Measurements from ENCODE around the gene SPARCL1.
"Not testable (repeated sequence)": the region's sequence is repeated elsewhere in the genome, so short reads cannot be mapped to it uniquely, and the experiment has no call there.

SPARCL1 gene

DNA sequence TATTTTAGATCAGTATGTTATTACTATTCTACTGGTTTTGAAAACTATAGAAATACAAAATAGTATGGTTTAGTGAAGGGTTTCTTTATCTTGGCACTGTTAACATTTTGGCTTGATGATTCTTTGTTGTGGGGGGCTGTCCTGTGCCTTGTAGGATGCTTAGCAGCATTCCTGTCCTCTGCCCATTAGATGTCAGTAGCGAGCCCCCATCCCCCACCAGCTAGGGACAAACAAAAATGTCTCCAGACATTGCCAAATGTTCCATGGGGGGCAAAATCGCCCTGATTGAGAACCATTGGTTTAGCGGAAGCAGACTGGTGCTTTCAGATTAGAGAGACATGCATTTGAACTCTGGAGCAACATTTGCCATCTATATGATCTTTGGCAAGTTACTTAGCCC is 23.3 kb downstream of the SPARCL1 start:
- no peak for DNase-seq (ENCODE audit: low read depth in 2 of 2, low spot score in 1 of 2)

DNA sequence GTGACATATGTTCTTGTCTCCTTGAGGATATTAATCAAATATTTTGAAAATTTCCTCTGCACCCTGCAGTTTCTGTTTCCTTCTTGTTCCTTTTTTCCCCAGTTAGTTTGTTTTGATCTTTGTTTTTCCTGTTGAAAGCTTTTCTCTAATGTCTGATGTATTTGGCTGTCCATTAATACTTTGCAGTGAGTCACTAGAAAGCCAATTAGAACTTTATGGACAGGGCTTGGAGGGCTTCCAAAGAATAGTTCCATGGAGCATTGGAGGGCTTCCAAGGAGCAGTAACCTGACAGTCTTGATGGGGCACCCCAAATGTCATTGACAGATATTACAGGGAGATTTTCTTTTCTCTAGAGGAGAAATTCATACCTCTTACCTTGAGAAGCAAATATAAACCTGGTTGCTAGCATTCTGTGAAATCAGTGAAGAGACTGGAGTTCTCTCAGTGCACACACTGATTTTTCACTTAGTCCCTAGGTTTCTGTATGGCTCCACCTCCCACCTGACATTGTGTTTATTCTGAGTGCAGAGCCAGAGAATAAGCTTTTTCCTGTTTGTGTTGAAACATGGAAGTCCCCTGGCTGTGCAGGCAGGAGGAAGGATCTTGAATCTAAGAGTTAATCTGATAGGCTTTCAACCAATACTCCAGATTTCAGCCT is 26.5 kb downstream of the SPARCL1 start:
- no peak for DNase-seq (ENCODE audit: low read depth in 2 of 2, low spot score in 1 of 2)

DNA sequence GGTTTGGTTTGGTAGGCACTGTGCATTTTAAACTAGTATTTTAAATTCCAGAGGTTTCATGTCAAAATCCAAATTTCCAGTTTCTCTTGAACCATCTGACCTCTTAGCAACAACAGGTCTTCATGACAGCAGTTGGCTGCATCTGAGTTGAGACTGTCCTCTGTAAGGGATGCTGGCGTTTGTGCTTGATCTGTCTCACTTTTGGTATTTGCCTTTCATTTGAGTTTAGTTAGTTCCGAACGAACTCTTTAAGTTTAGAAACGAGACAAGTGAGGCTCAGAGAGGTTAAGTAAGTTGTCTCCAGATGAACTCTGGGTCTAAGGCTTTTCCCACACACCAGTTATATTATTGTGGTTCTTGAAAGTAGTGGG is 29.1 kb downstream of the SPARCL1 start:
- no peak for DNase-seq (ENCODE audit: low read depth in 2 of 2, low spot score in 1 of 2)

DNA sequence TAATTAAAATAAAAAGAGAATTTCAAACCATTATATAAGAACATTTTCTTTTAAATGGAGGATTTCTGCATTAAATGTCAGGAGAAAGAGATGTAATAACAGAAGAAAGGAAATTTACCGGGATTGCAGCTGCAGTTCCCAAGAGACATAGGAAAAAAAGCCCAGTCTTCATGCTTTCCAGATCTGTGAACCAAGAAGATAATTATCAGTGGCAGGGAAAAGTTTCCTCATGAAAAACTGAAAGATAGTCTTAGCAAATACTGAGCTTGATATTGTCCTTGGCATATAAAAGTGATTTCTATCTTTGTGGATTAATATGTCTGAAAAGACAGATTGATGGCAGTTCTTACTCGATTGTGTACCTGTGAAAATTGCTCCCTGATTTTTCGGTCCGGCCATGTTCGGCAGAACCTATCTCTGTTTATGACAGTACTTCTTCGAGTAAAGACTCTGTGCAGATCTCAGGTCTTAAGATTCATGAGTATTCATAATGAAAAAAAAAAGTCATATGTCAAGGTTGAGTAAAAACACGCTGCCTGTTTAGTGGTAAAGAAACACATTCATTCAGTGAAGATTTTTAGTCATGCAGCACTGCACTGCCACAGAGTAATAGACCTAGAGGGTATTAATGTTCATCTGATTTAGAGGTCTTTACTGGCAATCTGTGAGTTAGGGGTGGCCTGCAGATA is 29.6 kb downstream of the SPARCL1 start:
- DNase-seq (ENCODE audit: low read depth in 2 of 2, low spot score in 1 of 2) = no peak

DNA sequence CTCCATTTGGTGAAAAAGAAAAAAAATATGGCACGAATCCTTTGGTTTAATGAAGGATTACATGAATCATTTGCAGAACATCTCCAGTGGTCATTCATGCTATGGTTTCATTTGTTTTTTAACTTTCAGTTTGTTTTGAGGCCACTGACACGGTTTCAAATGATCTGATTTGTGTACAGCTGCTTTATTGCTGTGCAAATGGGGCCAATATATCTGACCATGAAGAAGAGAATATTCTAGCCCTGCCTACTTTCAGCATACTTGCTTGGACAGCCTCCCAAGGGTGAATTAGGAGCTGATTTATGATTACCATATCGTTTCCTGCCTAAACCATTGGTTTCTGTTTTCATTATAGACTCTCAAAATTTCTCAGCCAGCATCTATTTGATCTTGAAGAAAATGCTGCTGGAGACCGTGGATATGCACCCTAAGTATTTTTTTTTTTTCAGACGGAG is 30.7 kb downstream of the SPARCL1 start:
- no peak for DNase-seq (ENCODE audit: low read depth in 2 of 2, low spot score in 1 of 2)

DNA sequence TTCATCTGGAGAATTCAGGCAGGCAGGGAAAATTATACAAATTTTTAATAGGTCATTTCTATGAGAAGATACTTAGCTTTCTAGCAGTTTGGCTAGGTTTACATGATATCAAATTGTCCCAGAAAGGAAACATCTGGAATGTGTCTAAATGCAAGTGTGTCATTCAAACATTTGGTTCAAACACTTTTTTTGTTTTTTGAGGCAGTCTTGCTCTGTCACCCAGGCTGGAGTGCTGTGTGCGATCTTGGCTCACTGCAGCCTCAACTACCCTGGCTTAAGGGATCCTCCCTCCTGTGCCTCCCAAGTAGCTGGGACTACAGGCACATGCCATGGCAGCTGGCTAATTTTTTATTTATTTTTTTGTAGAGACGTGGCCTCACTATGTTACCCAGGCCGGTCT is 31.6 kb downstream of the SPARCL1 start:
- no peak for DNase-seq (ENCODE audit: low read depth in 2 of 2, low spot score in 1 of 2)

DNA sequence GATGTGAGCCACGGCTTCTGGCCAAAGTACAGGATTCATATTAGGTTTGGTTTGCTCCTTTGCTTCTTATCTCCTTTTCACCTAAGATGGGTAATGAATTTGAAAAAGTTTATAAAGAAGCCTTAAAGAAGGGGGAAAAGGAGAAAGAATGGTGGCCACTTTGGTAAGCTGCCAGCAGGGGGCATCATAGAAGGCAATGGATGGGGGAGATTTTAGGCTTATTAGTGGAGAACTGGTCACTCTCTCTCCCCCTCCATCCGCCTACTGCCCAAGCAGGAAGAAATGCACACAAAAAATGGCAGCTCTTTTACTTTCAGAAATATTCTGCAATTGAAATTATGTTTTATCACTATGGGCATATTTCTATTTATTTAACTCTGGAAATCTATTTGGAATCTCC is 32.0 kb downstream of the SPARCL1 start:
- DNase-seq (ENCODE audit: low read depth in 2 of 2, low spot score in 1 of 2) = no peak

DNA sequence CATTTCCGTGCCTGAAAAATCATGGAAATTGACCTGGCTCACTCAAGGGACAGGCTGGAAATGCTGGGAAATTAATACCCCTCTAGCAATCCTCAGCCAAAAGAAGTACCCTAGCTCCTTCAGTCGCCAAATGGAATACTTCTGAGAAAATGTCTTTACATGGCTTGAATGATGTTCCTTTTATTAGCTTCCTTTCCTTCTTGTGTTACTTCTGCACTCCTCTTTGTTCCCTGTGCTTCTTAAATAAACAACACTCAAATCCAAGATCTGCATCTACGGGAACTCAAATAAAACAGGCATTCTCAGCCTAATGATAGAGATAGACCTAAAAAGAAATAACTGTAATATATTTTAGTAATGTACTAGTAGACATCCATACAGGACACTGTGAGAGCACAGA is 36.1 kb downstream of the SPARCL1 start:
- DNase-seq (ENCODE audit: low read depth in 2 of 2, low spot score in 1 of 2) = no peak

DNA sequence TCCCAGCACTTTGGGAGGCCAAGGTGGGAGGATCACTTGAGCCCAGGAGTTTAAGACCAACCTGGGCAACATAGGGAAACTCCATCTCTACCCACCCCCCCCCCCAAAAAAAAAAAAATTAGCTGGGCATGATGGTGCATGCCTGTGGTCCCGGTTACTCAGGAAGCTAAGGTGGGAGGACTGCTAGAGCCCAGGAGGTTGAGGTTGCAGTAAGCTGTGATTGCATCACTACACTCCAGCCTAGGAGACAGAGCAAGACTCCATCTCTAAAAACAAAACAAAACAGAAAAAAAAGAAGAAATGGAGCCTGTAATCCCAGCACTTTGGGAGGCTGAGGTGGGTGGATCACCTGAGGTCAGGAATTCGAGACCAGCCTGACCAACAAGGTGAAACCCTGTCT is 37.3 kb downstream of the SPARCL1 start:
- not testable (repeated sequence) for DNase-seq (ENCODE audit: low read depth in 2 of 2, low spot score in 1 of 2)

DNA sequence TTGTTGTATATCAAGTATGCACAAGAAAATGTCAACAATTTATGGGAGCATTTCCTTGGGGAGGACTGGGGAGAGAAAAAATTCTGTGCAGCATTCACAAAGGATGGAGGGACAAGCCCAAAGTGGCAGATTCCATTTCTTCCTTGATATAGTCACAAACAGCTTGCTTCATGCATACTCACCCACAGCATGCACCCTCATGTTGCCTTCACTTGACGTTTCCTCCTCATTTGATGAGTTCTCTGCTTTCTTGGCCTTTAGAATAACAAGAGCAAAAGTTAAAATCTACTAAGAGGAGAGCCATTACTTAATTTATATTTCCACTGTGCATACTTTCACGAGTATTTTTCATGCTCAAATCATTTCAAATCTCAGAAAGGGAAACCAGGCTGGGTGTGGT is 37.7 kb downstream of the SPARCL1 start:
- DNase-seq (ENCODE audit: low read depth in 2 of 2, low spot score in 1 of 2) = no peak

DNA sequence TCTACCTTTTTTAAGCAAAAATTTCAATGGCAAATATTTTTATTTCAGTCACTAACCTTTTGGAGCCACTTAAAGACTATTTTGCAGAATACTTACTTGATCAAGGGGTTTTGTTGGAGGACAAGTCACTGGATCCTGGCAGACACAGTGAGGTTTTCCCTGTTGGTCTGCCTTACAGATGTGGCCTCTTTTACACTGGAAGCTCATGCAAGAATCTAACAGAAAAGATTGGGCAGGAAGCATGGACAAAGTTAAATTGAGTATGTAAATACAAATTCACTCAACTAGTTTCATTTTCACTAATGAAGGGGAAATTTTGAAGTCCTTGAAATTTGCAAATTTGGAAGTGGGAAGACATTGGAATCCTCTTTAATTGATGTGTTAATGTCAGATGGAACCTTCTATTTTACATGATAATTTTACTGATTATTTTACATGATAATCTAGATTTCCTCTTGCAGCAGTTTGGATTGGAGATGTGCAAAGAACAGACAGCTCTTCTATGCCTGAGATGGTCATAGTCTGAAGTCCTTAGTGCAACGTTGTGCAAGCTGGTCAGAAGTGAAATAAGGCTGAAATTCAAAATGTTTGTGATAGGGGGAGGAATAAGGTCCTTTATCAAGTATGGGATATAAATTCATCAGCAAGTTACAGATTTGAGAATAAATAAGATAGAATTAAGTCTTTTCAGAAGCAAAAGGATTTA is 38.4 kb downstream of the SPARCL1 start:
- DNase-seq (ENCODE audit: low read depth in 2 of 2, low spot score in 1 of 2) = no peak

DNA sequence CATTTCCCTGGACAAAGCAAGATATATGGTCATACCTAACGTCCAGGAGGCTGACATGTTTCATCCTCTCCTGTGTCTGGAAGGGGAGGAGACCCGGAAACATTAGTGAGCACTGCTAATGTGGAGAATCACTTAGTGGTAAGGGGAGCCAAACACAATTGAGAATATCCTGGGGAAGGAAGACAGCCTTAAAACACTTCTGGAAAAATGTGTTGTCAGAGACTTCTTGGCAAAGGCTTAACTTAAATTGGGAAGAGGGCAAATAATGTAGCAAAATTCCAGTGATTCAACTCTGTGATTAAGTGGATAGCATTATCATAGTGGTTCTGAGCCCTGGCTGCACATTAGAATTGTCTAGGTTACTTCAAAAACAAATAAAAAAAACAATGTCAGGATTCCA is 39.5 kb downstream of the SPARCL1 start:
- no peak for DNase-seq (ENCODE audit: low read depth in 2 of 2, low spot score in 1 of 2)

DNA sequence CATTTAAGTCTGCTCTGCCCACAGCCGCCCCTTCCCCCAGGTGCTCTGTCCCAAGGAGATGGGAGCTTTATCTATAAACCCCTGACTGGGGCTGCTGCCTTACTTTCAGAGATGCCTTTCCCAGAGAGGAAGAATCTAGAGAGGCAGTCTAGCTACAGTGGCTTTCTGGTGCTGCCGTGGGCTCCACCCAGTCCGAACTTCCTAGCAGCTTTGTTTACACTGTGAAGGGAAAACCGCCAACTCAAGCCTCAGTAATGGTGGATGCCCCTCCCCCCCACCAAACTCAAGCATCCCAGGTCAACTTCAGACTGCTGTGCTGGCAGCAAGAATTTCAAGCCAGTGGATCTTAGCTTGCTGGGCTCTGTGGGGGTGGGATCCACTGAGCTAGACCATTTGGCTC is 40.5 kb downstream of the SPARCL1 start:
- not testable (repeated sequence) for DNase-seq (ENCODE audit: low read depth in 2 of 2, low spot score in 1 of 2)

DNA sequence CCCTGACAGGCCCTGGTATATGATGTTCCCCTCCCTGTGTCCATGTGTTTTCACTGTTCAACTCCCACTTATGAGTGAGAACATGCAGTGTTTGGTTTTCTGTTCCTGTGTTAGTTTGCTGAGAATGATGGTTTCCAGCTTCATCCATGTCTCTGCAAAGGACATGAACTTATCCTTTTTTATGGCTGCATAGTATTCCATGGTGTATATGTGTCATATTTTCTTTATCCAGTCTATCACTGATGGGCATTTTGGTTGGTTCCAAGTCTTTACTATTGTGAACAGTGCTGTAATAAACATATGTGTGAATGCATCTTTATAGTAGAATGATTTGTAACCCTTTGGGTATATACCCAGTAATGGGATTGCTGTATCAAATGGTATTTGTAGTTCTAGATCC is 45.9 kb downstream of the SPARCL1 start:
- DNase-seq (ENCODE audit: low read depth in 2 of 2, low spot score in 1 of 2) = not testable (repeated sequence)

DNA sequence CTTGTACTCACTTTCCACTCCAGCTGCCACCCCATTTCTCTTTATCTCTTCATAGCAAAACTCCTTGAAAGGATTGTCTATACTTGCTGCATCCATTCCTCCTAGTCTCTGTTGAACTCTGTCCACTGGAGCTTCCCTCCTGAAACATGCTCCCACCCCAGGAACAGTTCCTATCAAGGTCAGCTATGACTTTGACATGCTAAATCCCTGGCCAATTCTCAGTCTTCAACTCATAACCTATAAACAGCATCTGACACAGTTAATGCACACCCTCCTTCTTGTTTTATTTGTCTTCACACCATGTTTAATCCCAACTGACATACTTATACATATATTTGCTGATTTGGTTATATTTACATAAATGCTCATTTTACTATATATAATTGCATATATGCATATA is 47.8 kb downstream of the SPARCL1 start:
- DNase-seq (ENCODE audit: low read depth in 2 of 2, low spot score in 1 of 2) = no peak

DNA sequence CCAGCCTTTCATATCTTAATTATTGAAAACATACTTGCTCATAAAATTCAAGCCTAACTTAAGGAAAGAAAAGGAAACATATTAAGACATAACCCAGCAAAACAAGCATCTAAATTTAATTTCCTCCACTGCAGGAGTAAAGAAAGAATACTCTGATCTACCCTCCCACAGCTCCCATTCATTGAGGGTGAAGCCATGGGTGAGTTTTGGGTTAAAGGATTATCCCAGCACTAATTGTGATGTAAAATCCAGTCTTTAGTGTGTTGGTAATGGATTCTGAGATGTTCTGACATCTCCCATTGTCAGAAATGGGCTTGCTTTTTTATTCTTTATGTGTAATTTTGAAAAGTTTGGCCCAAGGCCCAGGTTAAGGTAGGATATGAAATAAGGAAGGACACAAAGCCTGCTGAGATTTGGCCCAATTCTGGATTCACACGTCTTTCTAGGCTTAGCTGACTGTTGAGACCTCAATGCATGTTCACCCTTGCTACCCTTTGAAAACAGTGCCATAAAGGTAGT is 50.4 kb downstream of the SPARCL1 start:
- no peak for DNase-seq (ENCODE audit: low read depth in 2 of 2, low spot score in 1 of 2)

DNA sequence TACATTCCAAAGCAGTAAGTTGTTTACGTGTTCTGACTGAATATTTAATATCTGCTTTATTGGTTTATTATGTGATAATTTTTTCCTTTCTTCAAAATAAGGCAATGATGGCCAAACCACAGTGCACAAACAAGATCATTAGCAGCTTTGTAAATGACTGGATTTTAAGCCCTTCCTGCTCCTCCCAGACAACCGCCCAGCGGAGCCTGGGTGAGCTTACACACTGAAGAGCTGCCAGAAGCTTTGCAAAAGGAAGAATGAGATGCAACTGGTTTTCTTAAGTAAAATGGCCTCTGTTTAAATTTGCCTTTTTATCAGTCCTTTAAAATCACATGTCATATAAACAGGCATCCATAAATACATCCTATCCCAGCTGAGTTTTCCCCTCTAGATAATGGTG is 52.2 kb downstream of the SPARCL1 start:
- no peak for DNase-seq (ENCODE audit: low read depth in 2 of 2, low spot score in 1 of 2)

DNA sequence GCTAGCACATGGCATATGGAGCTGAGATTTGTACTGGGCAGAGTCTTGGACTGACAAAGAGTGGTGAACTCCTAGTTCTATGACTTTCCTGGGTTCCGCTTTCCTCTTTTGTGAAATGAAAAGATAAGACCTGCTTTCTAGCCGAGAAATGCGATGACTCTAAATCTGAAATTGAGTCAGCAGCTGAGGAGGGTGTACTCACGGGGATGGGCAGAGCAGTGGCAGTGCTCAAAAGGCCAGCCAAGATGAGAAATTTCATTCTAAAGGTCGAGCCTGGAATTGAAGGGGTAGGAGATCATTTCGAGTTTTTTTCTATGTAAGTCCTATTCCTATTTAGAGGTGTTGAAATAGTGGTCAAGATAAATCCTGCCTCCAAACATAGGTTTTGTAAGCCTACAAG is 59.8 kb downstream of the SPARCL1 start:
- DNase-seq (ENCODE audit: low read depth in 2 of 2, low spot score in 1 of 2) = no peak

DNA sequence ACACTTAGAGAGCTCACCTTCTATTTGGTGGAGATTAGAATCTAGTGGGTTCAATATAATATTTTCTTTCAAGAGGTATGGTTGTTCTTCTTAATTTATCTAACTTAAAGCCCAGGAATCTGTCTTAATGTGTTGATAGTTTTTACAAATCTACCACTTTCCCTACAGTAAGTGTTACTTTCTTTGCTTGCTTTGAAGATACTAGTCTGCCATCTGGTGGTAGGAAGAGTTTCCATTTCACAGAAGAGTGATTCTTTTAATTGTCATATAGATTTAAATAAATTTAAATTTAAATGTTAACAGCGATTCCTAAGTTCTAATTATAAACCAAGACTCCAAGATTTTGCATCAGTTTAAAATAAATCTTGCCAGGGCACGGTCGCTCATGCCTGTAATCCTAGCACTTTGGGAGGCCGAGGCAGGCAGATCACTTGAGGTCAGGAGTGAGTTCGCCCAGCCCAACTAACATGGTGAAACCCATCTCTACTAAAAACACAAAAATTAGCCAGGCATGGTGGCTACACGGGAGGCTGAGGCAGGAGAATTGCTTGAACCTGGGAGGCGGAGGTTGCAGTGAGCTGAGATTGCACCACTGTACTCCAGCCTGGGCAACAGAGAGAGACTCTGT is 63.3 kb downstream of the SPARCL1 start:
- no peak for DNase-seq (ENCODE audit: low read depth in 2 of 2, low spot score in 1 of 2)

DNA sequence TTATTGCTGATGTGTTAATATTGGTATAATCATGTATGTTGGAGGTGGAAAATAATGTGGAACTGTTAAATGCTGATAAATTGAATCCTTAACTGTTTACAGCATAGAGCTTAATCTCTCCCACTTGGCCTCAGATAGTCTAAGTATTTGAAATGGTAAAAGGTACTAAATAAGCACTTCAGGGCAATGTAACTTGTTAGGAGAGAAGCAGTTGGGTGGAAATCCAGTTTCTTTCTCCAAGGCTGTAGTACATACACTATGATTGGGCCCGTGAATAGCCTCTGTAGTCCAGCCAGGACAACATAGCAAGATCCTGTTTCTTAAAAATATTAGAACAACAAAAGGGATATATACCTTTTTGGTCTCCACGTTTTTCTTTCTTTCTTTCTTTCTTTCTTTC is 67.1 kb downstream of the SPARCL1 start:
- DNase-seq (ENCODE audit: low read depth in 2 of 2, low spot score in 1 of 2) = no peak

DNA sequence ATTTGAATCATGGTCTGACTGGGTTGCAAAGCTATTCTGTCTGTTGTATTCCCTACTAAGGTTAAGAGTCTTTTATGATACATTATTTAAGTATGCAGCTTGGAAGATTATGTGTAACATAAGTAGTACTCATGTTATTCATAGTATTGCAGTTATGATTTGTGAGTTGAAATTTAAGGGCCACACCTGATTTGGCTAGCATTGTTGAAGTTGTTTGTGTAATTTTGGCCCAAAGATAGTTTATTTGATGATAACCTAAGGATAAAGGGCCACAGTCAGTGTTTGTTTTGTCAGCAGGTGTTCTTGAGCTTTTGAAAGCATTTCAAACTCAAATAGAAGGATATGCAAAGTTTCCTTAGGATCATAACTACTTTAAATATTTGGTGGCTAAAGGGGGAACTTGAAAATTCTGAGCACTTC is 67.9 kb downstream of the SPARCL1 start:
- no peak for DNase-seq (ENCODE audit: low read depth in 2 of 2, low spot score in 1 of 2)

DNA sequence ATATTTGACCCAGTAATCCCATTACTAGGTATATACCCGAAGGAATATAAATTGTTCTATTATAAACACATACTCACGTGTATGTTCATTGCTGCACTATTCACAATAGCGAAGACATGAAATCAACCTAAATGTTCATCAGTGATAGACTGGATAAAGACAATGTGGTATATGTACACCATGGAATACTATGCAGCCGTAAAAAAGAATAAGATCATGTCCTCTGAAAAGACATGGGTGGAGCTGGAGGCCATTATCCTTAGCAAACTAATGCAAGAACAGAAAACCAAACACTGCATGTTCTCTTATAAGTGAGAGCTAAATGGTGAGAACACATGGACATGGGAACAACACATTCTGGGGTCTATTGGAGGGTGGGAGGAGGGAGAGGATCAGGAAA is 70.3 kb downstream of the SPARCL1 start:
- no peak for DNase-seq (ENCODE audit: low read depth in 2 of 2, low spot score in 1 of 2)

All from stimulated activated CD8-positive, alpha-beta memory T cell treated with anti-CD3 and anti-CD28 coated beads, Interleukin-4, amount 100 ng/mL, for 1 hour (primary cell).